Mesothelial cell of epicardium (in vitro differentiated cells): ENCODE data around the gene RAB44. TPM values are rescaled to one million over a fixed set of nuclear protein-coding genes. Genes with fewer than 3 reads are reported as not detected.

ENCODE experiments used
- DNase-seq, 2 experiments: peaks; one replicate each; pipeline ENCODE4 v3.0.0; 2021; ENCODE audit warnings: low spot score in 2 of 2; ENCODE audit not compliant: unreplicated experiment in 2 of 2
- H3K27ac Mint-ChIP-seq: 2 replicates; pipeline ENCODE4 v1.8.0; 2021; ENCODE audit warnings: mixed read lengths
- H3K27me3 Mint-ChIP-seq: 2 replicates; pipeline ENCODE4 v1.8.0; 2021; ENCODE audit warnings: low read depth, mixed read lengths
- H3K36me3 Mint-ChIP-seq: 2 replicates; pipeline ENCODE4 v1.8.0; 2021; ENCODE audit warnings: mixed read lengths
- H3K4me1 Mint-ChIP-seq: 2 replicates; pipeline ENCODE4 v1.8.0; 2021; ENCODE audit warnings: mixed read lengths
- H3K4me3 Mint-ChIP-seq: 2 replicates; pipeline ENCODE4 v1.8.0; 2021; ENCODE audit warnings: mild to moderate bottlenecking, moderate library complexity, mixed read lengths
- H3K9me3 Mint-ChIP-seq: 2 replicates; pipeline ENCODE4 v1.8.0; 2021; ENCODE audit warnings: mixed read lengths
- CTCF ChIP-seq: fragments of 200-600 bp; sonication (generic); IDR thresholded peaks from one replicate; pipeline ENCODE4 v1.5.0; 2021; ENCODE audit warnings: antibody characterized with exemption; ENCODE audit not compliant: unreplicated experiment
- total RNA-seq: library from RNA; stranded (reverse); gene quantifications from 3 replicates; pipeline ENCODE4 v1.2.1, GENCODE V29; 2021

The RAB44 gene
- total RNA-seq, 1 donor from 2014 or later, result 0.07 TPM

GRCh38 chr6:36740818-36741179, 43.2 kb downstream of the RAB44 start:
- no peak overlapping the region for H3K27ac Mint-ChIP-seq
- DNase-seq, result no peak
- H3K27me3 Mint-ChIP-seq, result no peaks in the 10 kb centered on the region
- peaks cover 8% of the 10 kb centered on the region for H3K4me1 Mint-ChIP-seq
- H3K9me3 Mint-ChIP-seq, result no peaks in the 10 kb centered on the region
- no peaks in the 10 kb centered on the region for H3K36me3 Mint-ChIP-seq
- TF ChIP-seq CTCF, result no peak
- H3K4me3 Mint-ChIP-seq, result no peak overlapping the region

- no peak overlapping the region for H3K27ac Mint-ChIP-seq
- H3K4me1 Mint-ChIP-seq, result peaks cover 7% of the 10 kb centered on the region
- DNase-seq, result no peak
- no peak overlapping the region for H3K4me3 Mint-ChIP-seq
- TF ChIP-seq CTCF, result no peak
- no peaks in the 10 kb centered on the region for H3K36me3 Mint-ChIP-seq
- peaks cover 6% of the 10 kb centered on the region for H3K27me3 Mint-ChIP-seq
- H3K9me3 Mint-ChIP-seq, result no peaks in the 10 kb centered on the region
These were observed 44.5 kb downstream of the RAB44 start for GRCh38 chr6:36742146-36742545.

- Mint-ChIP-seq H3K27me3 (peaks cover 7% of the 10 kb centered on the region), H3K36me3 (no peaks in the 10 kb centered on the region), H3K9me3 (no peaks in the 10 kb centered on the region), H3K4me3 (no peak overlapping the region), H3K4me1 (peaks cover 7% of the 10 kb centered on the region), H3K27ac (no peak overlapping the region)
- DNase-seq, result no peak
- no peak for TF ChIP-seq CTCF
These were observed 45.4 kb downstream of the RAB44 start for GRCh38 chr6:36743032-36743431.

GRCh38 chr6:36743538-36744303, 46.1 kb downstream of the RAB44 start:
- DNase-seq, result no peak
- no peak overlapping the region for H3K4me3 Mint-ChIP-seq
- H3K4me1 Mint-ChIP-seq, result peaks cover 7% of the 10 kb centered on the region
- H3K36me3 Mint-ChIP-seq, result no peaks in the 10 kb centered on the region
- H3K27me3 Mint-ChIP-seq, result peaks cover 7% of the 10 kb centered on the region
- peaks cover 5% of the 10 kb centered on the region for H3K9me3 Mint-ChIP-seq
- no peak for TF ChIP-seq CTCF
- no peak overlapping the region for H3K27ac Mint-ChIP-seq

- Mint-ChIP-seq H3K27me3 (peaks cover 7% of the 10 kb centered on the region), H3K4me1 (peaks cover 7% of the 10 kb centered on the region), H3K36me3 (no peaks in the 10 kb centered on the region), H3K27ac (no peak overlapping the region), H3K9me3 (peaks cover 8% of the 10 kb centered on the region), H3K4me3 (no peak overlapping the region)
- no peak for DNase-seq
- TF ChIP-seq CTCF, result no peak
These were observed 46.7 kb downstream of the RAB44 start for GRCh38 chr6:36744304-36744673.
